Gastrocnemius medialis (tissue), 4 donors: ENCODE results near the gene XYLT1. TPM values are rescaled to one million over a fixed set of nuclear protein-coding genes. Genes with fewer than 3 reads are reported as not detected.

ENCODE experiments used
- ATAC-seq, 2 donors: fragments of 150-250 bp; one replicate each; pipeline ENCODE4 v1.9.1; 2016
- DNase-seq, 2 donors: peaks; one replicate each; pipeline ENCODE4 v3.0.0-alpha.2; 2019
- H3K27ac ChIP-seq, 4 donors: fragments of 200-600 bp; sonication (generic); 1 replicate in 1 of 4; 2 replicates in 3 of 4; pipeline ENCODE4 v1.5.1; 2016 to 2018; ENCODE audit warnings: mild to moderate bottlenecking in 2 of 4, moderate library complexity in 1 of 4
- H3K27me3 ChIP-seq, 3 donors: fragments of 200-600 bp; sonication (generic) in 2 of 3; 1 replicate in 1 of 3; 2 replicates in 2 of 3; pipeline versions ENCODE4 v1.5.1 to v1.6.0; 2016 to 2019; ENCODE audit warnings: mild to moderate bottlenecking in 1 of 3, moderate library complexity in 1 of 3
- H3K36me3 ChIP-seq, 2 donors: fragments of 200-600 bp; sonication (generic) in 1 of 2; one replicate each; pipeline ENCODE4 v1.5.1; 2017 to 2018
- H3K4me1 ChIP-seq, 2 donors: fragments of 200-600 bp; sonication (generic) in 1 of 2; one replicate each; pipeline ENCODE4 v1.5.1; 2016 to 2017; ENCODE audit warnings: mild to moderate bottlenecking in 2 of 2
- H3K4me3 ChIP-seq, 4 donors: fragments of 200-600 bp; sonication (generic) in 3 of 4; 1 replicate in 1 of 4; 2 replicates in 3 of 4; pipeline ENCODE4 v1.5.1; 2016 to 2019; ENCODE audit warnings: mild to moderate bottlenecking in 2 of 4
- H3K9me3 ChIP-seq, 3 donors: fragments of 200-600 bp; sonication (generic) in 2 of 3; 1 replicate in 1 of 3; 2 replicates in 2 of 3; pipeline ENCODE4 v1.5.1; 2016 to 2019
- CTCF ChIP-seq, 5 experiments: fragments of 450-650 bp in 3 of 5; fragments of 200-600 bp in 2 of 5; sonication (generic) in 2 of 5; IDR thresholded peaks in 4 of 5; conservative IDR thresholded peaks in 1 of 5; 1 replicate in 4 of 5; 2 replicates in 1 of 5; pipeline ENCODE4 v1.5.1; 2016 to 2019; ENCODE audit warnings: antibody characterized with exemption in 5 of 5, mild to moderate bottlenecking in 3 of 5, moderate library complexity in 3 of 5
- POLR2A ChIP-seq, 2 donors: fragments of 450-650 bp; IDR thresholded peaks; one replicate each; pipeline ENCODE4 v1.6.1; 2017; ENCODE audit warnings: antibody characterized with exemption in 2 of 2, mild to moderate bottlenecking in 2 of 2, moderate library complexity in 2 of 2
- in situ Hi-C, 4 donors: fragments of 200-750 bp; cut with MboI; loops; one replicate each; pipeline versions ENCODE4 v1.15.0 to v1.8.0; 2017; ENCODE audit warnings: low sequenced_read_pairs in 4 of 4
- intact Hi-C: fragments of 100-400 bp; cut with DNase I; formaldehyde crosslinking; loops from one replicate; pipeline ENCODE4 v1.15.1; 2023; ENCODE audit warnings: low total_unique reads
- total RNA-seq, 4 donors: library from RNA; depleted of rRNA; stranded (reverse); fragments of >200 nt; gene quantifications; one replicate each; pipeline versions ENCODE4 v1.1.0 to v1.2.3, GENCODE V29; 2016

Gene XYLT1
- total RNA-seq, 4 donors from 2014 or later, result 0.87 to 7.9 (median 1.4) TPM

- Histone ChIP-seq H3K4me1 (peaks cover 0 to 8% of the 10 kb centered on the region in 2 donors), H3K4me3 (no peak overlapping the region), H3K9me3 (no peaks in the 10 kb centered on the region), H3K36me3 (no peaks in the 10 kb centered on the region), H3K27me3 (no peaks in the 10 kb centered on the region), H3K27ac (peak overlapping the region in 1 of 4 donors; percentile 25)
- TF ChIP-seq POLR2A (IDR thresholded peaks at IDR 0.05) (no peak), CTCF (IDR thresholded peaks at IDR 0.05 in 4 of 5, conservative IDR thresholded peaks at IDR 0.05 in 1 of 5) (no peak)
- DNase-seq, result no peak
- in situ Hi-C loops (no loop called here), intact Hi-C loops (loop anchor here (5.0 kb wide), 1 partner anchor 77 kb away; no protein-coding TSS in a partner anchor)
- ATAC-seq, result no peak
These were observed 140.7 kb downstream of the XYLT1 start for GRCh38 chr16:17330044-17330443.

- DNase-seq, result no peak
- H3K4me3 ChIP-seq, result no peak overlapping the region
- H3K9me3 ChIP-seq, result no peaks in the 10 kb centered on the region
- intact Hi-C loops (no loop called here), in situ Hi-C loops (no loop called here)
- peak overlapping the region; percentile 25 to 48 (median 30) for H3K27ac ChIP-seq
- no peaks in the 10 kb centered on the region for H3K27me3 ChIP-seq
- TF ChIP-seq CTCF (IDR thresholded peaks at IDR 0.05 in 4 of 5, conservative IDR thresholded peaks at IDR 0.05 in 1 of 5) (no peak), POLR2A (IDR thresholded peaks at IDR 0.05) (no peak)
- no peak for ATAC-seq
- no peaks in the 10 kb centered on the region for H3K36me3 ChIP-seq
- H3K4me1 ChIP-seq, result peaks cover 0 to 8% of the 10 kb centered on the region in 2 donors
These were observed 141.4 kb downstream of the XYLT1 start for GRCh38 chr16:17329391-17329790.

- intact Hi-C loops, result no loop called here
- H3K36me3 ChIP-seq, result no peaks in the 10 kb centered on the region
- peaks cover 0 to 8% of the 10 kb centered on the region in 2 donors for H3K4me1 ChIP-seq
- TF ChIP-seq POLR2A (IDR thresholded peaks at IDR 0.05) (no peak), CTCF (IDR thresholded peaks at IDR 0.05 in 4 of 5, conservative IDR thresholded peaks at IDR 0.05 in 1 of 5) (no peak)
- ATAC-seq (peak; percentile 50 to 54), DNase-seq (peak in 1 of 2 donors; percentile 31)
- no peaks in the 10 kb centered on the region for H3K9me3 ChIP-seq
- peak overlapping the region; percentile 25 to 48 (median 30) for H3K27ac ChIP-seq
- peak overlapping the region in 1 of 4 donors; percentile 34 for H3K4me3 ChIP-seq
- in situ Hi-C loops, result no loop called here
- no peaks in the 10 kb centered on the region for H3K27me3 ChIP-seq
These were observed 141.8 kb downstream of the XYLT1 start for GRCh38 chr16:17328932-17329331.

GRCh38 chr16:17327664-17328335 is 143.0 kb downstream of the XYLT1 start:
- intact Hi-C loops (no loop called here), in situ Hi-C loops (no loop called here)
- DNase-seq (no peak), ATAC-seq (no peak)
- Histone ChIP-seq H3K36me3 (no peaks in the 10 kb centered on the region), H3K4me1 (peaks cover 0 to 8% of the 10 kb centered on the region in 2 donors), H3K27ac (no peak overlapping the region), H3K4me3 (no peak overlapping the region), H3K9me3 (no peaks in the 10 kb centered on the region), H3K27me3 (no peaks in the 10 kb centered on the region)
- TF ChIP-seq POLR2A (IDR thresholded peaks at IDR 0.05) (no peak), CTCF (IDR thresholded peaks at IDR 0.05 in 4 of 5, conservative IDR thresholded peaks at IDR 0.05 in 1 of 5) (no peak)
